GM18498 (cell line): ENCODE measurements around the gene HLA-DQA1.
A peak's percentile ranks its signal among the peaks of the same experiment; 100 is the strongest.
"Not testable (repeated sequence)": the region's sequence is repeated elsewhere in the genome, so short reads cannot be mapped to it uniquely, and the experiment has no call there.

ENCODE experiments used
- ATAC-seq: cut with Tn5 transposase; IDR thresholded peaks from one replicate; pipeline ENCODE4 v1.9.1; 2021; ENCODE audit warnings: mild to moderate bottlenecking, moderate library complexity; ENCODE audit not compliant: unreplicated experiment

HLA-DQA1 gene

DNA sequence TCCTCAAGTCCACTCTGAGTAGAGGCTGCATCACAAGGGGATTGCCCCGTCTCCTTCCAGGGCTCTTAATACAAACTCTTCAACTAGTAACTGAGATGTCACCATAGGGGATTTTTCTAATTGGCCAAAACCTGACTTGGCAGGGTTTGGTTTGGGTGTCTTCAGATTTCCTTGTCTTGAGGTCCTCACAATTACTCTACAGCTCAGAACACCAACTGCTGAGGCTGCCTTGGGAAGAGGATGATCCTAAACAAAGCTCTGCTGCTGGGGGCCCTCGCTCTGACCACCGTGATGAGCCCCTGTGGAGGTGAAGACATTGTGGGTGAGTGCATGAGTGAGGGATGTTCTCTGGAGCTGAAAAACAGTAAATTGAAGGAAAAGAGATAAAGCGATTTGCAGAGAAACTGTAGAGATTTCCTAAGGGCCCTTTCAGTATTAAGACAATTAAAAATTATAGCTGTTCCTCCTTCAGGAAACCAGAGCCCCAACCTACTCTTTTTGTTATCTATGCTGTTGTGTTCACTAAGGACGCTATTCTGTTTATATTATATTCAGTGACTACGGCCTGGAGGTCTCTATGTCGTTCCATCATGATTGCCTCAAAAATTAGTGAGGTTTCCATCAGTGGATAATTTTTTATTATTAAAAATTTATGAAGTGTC, at the start of gene HLA-DQA1:
HLA-DQA1 (plus strand) TSS at position 188 of the 662 bp plus-strand sequence; CDS start at position 241, 53 bp downstream.
- peak; percentile 79 for ATAC-seq

DNA sequence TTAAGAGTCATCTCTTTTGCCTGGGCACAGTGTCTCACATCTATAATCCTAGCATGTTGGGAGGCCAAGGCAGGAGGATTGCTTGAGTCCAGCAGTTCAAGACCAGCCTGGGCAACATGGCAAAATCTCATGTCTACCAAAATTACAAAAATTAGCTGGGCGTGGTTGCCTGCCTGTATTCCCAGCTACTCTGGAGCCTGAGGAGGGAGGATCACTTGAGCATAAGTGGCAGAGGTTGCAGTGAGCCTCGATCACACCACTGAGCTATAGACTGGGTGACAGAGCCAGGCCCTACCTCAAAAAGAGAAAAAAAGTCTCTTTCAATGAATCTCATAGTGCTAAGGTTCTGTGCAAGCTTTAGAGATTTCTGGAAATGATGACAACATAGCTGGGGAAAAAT, 49.0 kb upstream of the HLA-DQA1 start:
- ATAC-seq, result no peak

DNA sequence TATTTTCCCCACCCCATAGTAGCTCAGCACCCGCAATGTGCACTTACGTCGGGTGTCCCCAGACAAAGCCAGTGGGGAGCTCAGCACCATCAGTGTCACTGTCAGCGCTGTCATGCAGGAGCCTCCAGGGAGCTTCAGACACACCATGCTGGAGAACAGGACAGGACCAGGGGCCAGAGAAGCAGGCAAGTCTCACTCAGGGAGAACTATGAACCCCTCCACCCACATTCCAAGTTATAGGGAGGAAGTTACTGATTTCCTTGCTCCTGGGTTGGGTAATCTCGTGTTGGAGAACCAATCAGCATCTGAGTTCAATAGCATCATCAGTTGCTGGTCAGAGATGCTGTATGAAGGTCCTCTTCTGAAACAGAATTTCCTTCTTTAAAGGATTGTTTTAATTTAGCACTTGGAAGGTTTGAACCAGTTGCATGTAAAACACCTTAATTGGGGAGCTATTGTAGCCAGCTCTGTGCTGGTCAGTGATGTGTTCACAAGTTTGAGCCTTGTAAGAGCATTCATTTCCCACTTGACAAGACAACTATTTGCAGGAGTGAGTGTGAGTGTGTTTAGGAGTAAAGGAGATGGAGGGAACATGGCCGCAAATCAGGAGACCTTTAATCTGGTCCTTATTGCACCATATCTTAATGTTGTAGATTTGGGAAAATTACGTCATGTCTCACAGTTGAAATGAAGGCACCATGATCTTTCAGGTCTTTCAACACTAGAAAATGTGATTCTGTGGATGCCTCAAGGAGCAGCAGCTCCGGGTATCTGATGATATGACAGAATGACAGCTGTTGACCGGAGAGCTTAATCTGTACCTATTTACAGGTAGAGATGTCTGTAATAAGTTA, 47.4 kb upstream of the HLA-DQA1 start, which contains the start of gene HLA-DRB1:
HLA-DRB1 (minus strand) TSS at position 253 of the 854 bp plus-strand sequence; CDS start at position 147, 106 bp downstream.
- peak; percentile 90 for ATAC-seq

DNA sequence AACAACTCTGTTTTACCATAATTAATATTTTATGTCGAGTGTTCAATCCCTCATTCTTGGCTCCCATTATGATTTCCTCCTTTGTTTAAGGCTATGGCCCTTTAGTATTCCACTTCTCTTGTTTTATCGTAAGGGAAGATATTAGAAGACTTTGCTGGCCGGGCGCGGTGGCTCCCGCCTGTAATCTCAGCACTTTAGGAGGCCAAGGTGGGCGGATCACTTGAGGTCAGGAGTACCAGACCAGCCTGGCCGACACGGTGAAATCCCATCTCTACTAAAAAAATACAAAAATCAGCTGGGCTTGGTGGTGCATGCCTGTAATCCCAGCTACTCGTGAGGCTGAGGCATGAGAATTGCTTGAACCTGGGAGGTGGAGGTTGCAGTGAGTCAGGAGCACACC, 46.5 kb upstream of the HLA-DQA1 start:
- not testable (repeated sequence) for ATAC-seq

DNA sequence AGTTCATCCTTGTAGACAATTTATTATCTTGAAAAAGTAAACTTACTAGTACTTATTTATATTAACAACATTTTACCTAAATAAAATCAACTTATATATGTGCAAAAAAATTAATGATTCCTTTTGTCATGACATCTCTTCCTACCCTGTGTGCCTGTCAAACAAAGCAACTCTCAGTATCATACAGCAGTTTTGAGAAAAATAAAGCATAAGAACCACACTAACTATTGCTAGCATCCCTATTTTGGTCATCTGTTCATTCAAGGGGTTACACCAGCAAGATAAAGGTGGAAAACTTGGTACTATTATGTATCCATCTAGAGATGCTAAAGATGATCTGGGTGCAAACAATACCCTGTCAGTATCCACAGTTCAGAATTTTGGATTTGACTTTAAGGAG, 40.2 kb upstream of the HLA-DQA1 start:
- no peak for ATAC-seq

DNA sequence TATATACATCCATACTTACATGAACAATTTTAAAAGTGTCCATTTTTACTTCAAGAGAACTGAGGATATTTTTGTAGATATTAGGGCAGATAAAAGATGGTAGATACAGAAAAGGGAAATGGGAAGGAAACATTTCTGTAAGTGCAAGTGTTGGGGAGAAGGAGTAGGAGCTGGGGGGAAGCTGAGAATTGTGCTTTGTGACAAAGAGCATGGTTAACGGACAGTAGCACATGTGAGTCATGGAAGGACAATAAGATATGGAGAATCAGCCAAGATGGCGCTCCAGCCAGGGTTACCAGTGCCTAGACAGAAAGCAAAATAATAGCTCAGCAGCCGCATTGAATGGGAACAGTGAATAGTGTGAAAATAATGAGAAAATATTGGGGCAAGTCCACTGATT, 34.8 kb upstream of the HLA-DQA1 start:
- ATAC-seq, result no peak

DNA sequence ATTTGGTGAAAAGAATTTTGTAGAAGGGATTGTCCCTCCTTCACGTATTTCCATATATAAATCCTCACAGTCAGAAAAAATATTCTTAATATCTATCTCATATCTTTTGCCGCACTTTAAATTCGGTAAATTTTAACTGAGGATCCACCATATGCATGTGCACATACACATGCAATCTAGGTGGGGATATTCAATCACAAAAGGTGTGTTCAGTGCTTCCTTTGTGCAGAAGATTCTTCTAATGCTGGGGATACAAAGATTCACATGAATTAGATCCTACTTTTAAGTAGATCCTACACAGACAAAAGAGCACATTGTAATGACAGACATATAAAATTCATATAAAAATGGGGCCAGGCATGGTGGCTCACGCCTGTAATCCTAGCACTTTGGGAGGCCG, 34.0 kb upstream of the HLA-DQA1 start:
- ATAC-seq, result no peak

DNA sequence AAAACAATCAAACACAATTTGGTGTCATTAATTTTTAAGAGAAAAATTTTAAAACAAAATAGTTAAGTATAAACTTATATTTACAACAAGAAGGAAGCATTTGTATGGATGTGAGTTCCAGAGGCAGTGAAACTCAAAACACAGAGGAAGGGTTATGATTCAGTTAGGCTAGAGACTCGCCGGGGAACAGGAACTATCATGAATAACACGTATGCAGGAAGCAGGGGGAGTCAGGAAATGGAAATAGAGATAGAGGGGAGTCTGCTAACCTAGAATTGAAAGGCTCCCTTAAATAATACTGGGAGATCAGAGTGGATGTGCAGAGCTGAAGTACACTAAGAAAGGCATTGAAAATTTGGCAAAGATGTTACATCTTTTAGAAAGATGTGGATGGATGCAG, 33.3 kb upstream of the HLA-DQA1 start:
- ATAC-seq, result no peak

DNA sequence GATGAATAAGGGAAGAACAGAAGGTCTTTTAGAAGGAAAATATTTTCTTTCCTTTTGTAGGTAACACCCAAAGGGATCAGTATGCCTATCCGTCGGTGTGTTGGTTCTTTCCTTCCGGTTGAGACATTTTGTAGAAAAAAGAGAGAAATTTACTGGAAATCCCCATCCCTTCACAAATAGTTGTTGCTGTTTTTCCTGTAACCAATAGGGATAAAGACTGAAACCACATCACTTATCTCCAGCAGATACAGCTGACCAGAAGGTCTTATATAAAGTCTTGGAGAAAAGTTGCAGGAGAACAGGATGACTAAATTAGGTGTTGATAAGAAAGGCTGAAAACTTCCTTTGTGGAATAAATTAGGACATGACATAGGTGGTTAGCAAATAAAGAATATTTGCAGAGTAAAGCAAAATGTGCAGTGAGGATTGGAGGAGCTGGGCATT, 32.8 kb upstream of the HLA-DQA1 start:
- no peak for ATAC-seq

DNA sequence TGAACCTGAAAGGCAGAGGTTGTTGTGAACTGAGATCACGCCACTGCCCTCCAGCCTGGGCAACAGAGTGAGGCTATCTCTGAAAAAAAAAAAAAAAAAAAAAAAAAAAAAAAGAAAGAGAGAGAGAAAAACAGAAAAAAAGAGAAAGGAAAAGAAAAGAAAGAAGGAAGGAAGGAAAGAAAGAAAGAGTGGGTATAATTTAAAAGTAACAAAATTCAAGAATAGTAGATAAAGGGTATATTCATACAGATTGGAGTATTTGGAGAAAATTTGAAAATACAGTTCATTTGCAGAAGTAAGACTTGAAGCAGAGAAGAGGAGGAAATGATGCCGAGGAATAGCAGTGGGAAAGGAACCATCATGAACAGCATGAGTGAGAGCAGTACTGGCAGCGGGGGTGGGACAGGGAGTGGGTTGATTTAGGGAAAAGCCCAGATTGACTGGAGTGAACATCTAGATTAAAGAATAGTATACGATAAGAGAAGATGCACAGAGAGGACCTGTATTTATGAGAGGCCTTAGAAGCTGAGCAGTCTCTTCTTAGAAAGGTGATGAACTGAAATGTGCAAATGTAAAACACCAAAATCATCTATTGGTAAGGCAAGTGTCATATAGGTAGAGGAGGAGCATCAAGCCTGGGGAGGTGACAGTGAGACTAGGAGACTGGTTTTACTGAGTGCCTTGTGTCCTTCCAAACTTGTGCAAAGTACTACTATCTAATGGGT, 29.8 kb upstream of the HLA-DQA1 start:
- ATAC-seq, result no peak

DNA sequence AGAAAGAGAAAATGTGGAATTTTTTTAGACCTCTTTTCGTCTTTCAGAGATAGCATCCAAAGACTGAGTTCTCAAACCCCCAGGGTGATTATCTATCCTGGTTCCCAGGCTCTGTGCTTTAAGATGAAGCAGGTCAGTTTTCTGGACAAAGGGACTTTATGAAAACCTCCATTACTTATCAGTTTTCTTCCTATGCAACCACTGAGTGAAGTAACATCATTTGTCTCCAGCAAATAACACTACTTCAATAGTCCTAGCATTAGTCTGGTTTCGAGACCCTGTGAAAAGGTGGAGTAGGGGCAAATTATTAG, 29.3 kb upstream of the HLA-DQA1 start:
- ATAC-seq, result no peak

DNA sequence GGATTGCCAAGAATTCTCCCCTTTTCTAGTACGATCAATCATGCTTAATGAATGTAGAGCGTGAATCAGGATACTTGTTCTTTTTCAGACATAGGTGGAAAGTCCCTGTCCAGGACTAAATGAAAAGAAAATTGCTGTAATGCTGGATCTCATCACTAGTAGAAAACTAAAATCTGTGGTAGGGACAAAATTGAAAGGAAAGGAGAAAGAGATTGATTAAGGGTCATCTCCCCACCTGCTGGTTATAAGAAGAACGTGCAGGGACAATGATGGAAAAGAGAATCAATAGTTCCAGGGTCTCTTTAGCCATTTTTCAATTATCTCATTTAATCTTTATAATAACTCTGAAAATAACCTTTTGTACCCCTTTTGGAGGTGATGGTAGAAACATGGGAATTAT, 28.8 kb upstream of the HLA-DQA1 start:
- ATAC-seq, result no peak

DNA sequence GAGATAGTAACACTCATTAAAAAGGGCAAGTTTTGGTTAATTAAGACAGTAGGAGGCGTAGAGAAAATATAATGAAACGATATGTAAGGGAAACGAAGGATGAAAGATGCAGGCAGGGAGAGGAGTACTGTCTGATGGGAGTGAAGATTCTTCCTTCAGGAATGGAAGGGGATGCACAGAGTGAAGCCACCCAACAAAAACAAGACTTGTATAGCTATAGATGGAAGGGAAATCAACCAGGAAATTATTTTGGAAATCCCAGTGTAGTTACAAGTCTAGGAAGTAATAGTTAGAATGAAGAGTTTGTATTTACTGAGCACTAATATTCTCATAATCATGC, 27.8 kb upstream of the HLA-DQA1 start:
- no peak for ATAC-seq

DNA sequence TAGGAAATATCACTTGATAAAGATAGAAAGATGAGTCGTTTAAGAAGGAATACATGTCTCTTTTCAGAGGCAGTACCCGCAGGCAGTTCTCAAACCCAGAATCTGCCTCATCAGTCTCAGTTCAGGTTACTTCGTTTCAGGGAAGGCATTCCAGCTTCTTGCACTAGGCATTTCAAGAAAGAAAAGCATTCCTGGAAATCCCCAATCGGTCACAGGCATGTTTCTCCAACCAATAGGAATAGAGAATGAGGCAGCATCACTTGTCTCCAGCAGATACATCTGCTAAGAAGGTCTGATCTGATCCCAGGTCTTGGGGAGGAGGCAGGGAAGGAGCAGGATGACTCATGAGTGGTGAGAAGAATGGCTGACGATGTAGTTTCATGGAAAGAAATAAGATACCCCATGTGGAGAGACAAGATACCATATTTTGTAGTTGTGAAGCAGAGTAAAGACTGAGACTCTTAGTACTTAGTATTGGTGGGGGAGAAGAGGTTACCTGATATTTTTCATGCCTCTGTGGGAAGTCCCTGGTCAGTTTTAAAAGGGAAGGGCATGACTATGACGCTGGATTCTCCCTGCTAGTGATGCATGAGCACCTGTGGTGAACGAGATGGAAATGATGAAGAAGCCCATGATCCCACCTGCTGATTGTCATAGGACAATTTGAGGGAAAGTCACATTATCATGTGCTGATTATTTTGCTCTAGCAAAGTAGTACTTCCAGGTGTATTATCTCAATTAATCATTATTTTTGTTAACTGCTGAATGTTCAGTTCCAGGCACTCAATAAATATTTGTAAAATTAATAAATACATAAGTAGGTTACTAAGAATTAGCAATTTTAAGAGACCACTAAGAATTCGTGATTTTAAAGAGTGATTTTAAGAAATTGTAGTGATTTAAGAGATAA, 27.2 kb upstream of the HLA-DQA1 start:
- peak; percentile 93 for ATAC-seq

DNA sequence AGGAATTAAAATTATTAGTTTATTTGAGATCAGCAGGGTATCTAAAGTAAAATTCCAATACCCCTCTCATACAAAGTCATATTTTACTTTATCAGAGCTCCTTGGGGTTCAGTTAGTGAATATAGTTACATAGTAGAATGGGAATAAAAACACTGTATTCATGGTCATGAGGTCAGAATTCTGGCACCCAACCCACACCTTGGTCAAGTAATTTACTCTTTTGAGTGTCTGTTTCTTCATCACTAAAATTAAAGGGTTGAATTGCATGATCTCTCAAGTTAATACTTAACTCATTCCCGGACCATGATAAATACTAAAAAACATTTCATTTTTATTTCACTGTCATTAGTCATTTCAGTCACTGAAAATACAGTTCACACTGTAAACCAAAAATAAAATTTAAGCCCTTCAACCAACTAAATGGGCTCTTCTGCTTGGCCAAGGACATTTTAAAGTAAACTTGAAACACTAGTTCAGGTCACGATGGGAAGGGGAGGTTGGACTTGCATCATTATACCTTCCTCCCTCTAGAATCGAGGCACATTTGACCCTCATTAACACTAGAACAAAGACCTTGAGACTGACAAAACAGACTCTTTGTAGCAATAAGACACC, 26.4 kb upstream of the HLA-DQA1 start:
- ATAC-seq, result no peak

DNA sequence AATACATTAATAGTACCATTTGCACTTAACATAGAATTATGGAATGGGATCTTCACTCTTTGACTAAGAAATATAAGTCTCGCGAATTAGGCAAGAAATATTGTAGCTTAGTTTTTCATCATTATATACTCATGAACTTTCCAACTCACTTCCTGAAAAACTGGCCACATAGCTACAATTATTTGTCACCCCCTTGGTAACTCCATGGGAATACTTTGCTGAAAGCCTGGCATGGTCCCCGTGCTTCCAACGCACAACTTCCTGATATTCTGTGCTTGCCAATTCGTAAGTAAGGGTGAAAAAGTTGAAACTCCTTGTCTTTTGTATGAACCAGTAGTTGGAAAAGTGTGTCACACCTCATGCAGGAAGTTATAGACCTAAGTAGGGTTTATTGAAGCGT, 23.7 kb upstream of the HLA-DQA1 start:
- no peak for ATAC-seq

DNA sequence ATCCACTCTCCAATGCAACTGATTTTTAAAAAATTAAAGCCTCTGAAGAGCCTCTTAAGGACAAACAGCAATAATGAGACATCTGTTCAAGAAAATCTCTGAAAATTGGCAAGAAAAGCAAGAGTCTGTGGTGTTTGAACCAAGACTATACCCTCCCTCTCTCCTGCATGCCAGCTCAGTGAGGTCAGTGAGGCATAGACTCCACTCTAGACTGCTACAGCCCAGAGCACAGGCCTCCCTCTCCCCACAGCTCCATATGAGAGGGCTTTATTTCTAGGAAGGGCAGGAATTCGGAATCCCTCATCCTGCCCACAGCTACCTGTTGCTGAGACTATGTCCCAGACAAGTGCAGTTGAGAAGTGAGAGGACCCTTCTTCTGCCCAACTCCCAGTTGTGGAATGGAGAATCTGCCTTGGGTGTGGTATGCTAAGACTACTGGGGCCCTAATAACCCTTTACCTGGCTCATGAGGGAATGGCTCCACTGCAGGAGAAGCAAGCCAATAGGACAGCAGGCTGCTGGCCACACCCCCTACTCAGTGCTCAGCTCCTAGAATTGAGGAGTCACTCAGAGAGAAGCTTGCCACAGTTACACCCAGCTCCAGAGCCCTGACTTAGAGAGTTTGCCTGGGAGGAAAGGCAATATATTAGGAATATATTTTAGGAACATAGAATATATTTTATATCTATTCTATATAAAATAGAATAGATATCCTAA, 22.7 kb upstream of the HLA-DQA1 start:
- no peak for ATAC-seq

DNA sequence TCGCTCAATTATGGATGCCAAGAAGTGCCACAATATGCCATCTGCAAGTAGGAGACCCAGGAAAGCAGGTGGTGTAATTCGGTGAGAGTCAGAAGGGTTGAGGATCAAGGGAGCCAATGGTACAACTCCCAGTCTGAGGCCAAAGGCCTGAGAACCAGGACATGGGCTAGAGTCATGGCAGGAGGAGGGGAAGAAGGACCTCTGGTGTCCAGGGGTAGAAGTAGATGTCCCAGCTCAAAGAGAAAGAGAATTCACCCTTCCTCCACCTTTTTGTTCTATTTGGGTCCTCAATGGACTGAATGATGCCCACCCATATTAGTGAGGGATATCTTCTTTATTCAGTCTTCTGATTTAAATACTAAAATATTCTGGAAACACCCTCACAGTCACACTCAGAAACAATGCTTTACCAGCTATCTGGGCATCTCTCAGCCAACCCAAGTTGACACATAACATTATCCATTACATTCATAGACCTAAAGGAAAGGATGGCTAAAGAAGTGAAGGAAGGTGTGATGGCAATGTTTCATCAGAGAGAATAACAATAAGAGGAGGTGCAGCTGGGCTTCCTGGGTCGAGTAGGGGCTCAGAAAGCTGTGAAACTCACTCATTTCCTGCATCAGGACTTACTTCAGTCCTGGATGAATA, 21.2 kb upstream of the HLA-DQA1 start:
- ATAC-seq, result no peak

DNA sequence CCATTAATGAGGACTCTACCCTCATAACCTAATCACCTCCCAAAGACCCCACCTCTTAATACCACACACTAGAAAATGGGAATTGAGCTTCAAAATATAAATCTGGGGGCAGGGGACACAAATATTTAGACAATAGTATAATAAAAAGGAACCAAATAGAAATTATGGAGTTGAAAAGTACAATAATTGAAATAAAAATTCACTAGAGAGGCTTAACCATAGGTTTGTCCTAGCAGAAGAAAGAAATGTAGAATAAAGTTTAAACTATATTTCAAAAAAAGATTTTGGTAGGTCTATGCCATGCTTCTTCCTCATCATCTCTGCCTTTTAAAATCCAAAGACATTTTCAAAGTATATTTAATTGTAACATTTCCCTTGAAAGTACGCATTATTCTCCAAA, 19.5 kb upstream of the HLA-DQA1 start:
- no peak for ATAC-seq
